HL-60 (cell line): ENCODE data around the gene AHCTF1.
"Not testable (repeated sequence)": the region's sequence is repeated elsewhere in the genome, so short reads cannot be mapped to it uniquely, and the experiment has no call there.

Experiments used
- DNase-seq, 2 experiments: peaks; one replicate each; pipeline ENCODE4 v3.0.0-alpha.2; 2010 to 2020; ENCODE audit warnings: low read depth in 1 of 2, low spot score in 1 of 2
- H3K27ac ChIP-seq: fragments of 250-450 bp; sonication (Bioruptor Pico); replicated peaks from 2 replicates; pipeline ENCODE4 v1.5.1; 2020; ENCODE audit warnings: mild to moderate bottlenecking, moderate library complexity
- H3K27me3 ChIP-seq: fragments of 250-450 bp; sonication (Bioruptor Pico); 2 replicates; pipeline ENCODE4 v1.5.1; 2021; ENCODE audit warnings: mild to moderate bottlenecking, moderate library complexity; ENCODE audit not compliant: insufficient read depth, poor library complexity, severe bottlenecking
- H3K4me3 ChIP-seq: replicated peaks from 2 replicates; pipeline ENCODE4 v1.5.1; 2011; ENCODE audit warnings: mild to moderate bottlenecking, control low read depth, low read length; ENCODE audit not compliant: insufficient read depth
- GABPA ChIP-seq: IDR thresholded peaks from 2 replicates; pipeline ENCODE4 v1.6.1; 2012; ENCODE audit warnings: low read depth
- POLR2AphosphoS5 ChIP-seq: IDR thresholded peaks from 2 replicates; pipeline ENCODE4 v1.6.1; 2012; ENCODE audit warnings: low read depth
- SPI1 ChIP-seq: IDR thresholded peaks from 2 replicates; pipeline ENCODE4 v1.6.1; 2012; ENCODE audit warnings: low read depth, mild to moderate bottlenecking, borderline replicate concordance
- TF ChIP-seq, protein P1 (sequence below): IDR thresholded peaks from one replicate; pipeline ENCODE4 v1.5.1; 2011; ENCODE audit warnings: low read length, control low read depth, inconsistent platforms; ENCODE audit not compliant: insufficient read depth
- TF ChIP-seq, protein P2 (sequence below): IDR thresholded peaks from 2 replicates; pipeline ENCODE4 v1.6.1; 2012; ENCODE audit warnings: low read depth; ENCODE audit not compliant: insufficient replicate concordance

AHCTF1 gene

DNA sequence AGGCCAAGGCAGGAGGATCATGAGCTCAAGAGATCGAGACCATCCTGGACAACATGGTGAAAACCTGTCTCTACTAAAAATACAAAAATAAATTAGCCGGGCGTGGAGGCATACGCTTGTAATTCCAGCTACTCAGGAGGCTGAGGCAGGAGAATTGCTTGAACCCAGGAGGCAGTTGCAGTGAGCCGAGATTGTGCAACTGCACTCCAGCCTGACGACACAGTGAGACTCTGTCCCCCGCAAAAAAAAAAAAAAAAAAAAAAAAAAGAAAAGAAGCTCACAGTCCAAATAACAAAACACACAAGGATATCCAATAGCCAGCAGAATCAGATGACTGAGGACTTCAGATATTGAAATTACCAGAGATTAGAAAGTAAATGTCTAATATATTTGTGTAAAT, 11.8 kb downstream of the AHCTF1 start:
- Histone ChIP-seq H3K4me3 (no peak overlapping the region), H3K27me3 (no peaks in the 10 kb centered on the region), H3K27ac (no peak overlapping the region)
- no peak for DNase-seq
- TF ChIP-seq POLR2AphosphoS5 (no peak), SPI1 (no peak), GABPA (no peak)
- TF ChIP-seq, protein P1, sequence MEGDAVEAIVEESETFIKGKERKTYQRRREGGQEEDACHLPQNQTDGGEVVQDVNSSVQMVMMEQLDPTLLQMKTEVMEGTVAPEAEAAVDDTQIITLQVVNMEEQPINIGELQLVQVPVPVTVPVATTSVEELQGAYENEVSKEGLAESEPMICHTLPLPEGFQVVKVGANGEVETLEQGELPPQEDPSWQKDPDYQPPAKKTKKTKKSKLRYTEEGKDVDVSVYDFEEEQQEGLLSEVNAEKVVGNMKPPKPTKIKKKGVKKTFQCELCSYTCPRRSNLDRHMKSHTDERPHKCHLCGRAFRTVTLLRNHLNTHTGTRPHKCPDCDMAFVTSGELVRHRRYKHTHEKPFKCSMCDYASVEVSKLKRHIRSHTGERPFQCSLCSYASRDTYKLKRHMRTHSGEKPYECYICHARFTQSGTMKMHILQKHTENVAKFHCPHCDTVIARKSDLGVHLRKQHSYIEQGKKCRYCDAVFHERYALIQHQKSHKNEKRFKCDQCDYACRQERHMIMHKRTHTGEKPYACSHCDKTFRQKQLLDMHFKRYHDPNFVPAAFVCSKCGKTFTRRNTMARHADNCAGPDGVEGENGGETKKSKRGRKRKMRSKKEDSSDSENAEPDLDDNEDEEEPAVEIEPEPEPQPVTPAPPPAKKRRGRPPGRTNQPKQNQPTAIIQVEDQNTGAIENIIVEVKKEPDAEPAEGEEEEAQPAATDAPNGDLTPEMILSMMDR = no peak
- TF ChIP-seq, protein P2, sequence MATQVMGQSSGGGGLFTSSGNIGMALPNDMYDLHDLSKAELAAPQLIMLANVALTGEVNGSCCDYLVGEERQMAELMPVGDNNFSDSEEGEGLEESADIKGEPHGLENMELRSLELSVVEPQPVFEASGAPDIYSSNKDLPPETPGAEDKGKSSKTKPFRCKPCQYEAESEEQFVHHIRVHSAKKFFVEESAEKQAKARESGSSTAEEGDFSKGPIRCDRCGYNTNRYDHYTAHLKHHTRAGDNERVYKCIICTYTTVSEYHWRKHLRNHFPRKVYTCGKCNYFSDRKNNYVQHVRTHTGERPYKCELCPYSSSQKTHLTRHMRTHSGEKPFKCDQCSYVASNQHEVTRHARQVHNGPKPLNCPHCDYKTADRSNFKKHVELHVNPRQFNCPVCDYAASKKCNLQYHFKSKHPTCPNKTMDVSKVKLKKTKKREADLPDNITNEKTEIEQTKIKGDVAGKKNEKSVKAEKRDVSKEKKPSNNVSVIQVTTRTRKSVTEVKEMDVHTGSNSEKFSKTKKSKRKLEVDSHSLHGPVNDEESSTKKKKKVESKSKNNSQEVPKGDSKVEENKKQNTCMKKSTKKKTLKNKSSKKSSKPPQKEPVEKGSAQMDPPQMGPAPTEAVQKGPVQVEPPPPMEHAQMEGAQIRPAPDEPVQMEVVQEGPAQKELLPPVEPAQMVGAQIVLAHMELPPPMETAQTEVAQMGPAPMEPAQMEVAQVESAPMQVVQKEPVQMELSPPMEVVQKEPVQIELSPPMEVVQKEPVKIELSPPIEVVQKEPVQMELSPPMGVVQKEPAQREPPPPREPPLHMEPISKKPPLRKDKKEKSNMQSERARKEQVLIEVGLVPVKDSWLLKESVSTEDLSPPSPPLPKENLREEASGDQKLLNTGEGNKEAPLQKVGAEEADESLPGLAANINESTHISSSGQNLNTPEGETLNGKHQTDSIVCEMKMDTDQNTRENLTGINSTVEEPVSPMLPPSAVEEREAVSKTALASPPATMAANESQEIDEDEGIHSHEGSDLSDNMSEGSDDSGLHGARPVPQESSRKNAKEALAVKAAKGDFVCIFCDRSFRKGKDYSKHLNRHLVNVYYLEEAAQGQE = no peak

DNA sequence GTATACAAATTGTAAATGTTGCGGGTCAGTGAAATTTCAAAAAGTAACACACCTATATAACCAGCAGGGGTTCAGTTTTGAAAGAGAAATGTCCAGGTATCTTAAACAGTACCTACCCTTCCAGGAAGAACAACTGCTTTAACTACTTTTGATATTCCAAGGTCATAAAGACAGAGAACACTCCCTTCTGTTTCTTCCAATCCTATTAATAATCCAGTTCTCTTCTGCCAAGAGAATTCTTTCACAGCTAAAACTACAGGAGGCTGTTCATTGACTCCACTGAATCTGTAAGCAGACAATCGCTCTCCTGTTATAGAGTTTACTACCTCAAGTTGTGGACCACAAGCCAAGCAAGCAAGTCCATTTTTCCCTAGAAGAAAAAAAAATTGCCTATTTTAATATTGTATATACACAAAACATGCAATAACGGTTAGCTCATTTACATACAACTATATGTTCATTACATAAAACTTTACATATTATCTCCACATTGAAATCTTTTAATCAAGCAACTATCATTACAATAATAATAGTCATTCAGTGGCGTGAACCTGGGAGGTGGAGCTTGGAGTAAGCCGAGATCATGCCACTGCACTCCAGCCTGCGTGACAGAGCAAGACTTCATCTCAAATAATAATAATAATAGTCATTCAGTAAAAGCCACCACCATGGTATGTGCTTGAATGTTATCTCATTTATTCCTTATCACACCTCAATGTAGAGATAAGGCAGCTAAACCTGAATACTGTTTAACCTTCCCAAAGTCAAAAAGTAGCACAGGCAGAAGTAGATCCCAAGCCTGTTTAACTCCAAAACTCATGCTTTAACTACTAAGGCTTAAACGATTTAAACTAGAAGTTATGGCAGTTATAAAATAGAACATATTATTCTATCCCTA, 15.5 kb downstream of the AHCTF1 start:
- not testable (repeated sequence) for DNase-seq, H3K27ac ChIP-seq, H3K27me3 ChIP-seq, H3K4me3 ChIP-seq

DNA sequence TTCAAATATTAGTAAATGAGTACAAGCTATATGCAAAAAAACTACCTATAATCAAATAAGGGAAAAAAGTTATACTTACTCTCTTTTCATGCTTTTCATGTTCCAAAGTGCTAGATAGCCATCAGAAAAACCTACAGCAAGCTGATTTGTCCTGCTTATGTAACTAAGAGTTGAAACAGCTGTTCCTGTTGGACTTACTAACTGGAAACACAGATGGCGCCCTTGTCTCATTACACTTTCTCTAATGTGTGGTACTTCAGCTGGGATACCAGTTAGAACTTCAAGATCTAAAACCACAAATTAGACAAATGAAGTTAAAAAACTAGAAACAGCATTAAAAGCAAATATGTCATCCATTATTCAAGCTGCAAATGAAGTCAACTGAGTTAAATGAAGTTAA, 24.3 kb downstream of the AHCTF1 start:
- Histone ChIP-seq H3K27me3 (no peaks in the 10 kb centered on the region), H3K4me3 (no peak overlapping the region), H3K27ac (no peak overlapping the region)
- TF ChIP-seq, protein P1 = no peak
- no peak for TF ChIP-seq SPI1
- TF ChIP-seq, protein P2 = no peak
- no peak for TF ChIP-seq POLR2AphosphoS5
- no peak for TF ChIP-seq GABPA
- peak; percentile 28 to 49 for DNase-seq

DNA sequence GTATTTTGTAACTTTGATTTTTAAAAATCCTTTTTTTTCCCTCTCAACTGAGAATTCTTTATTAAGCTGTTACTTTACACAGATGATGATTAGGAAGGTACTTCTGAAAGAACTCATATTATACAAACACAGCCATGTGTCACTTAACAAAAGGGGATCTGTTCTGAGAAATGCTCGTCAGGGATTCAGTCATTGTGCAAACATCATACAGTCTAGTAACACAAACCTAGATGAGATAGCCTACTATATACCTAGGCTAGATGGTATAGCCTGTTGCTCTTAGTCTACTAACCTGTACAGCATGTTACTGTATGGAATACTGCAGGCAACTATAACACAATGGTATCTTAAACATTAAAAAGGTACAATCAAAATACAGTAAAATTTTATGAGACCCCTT, 24.9 kb downstream of the AHCTF1 start:
- no peak for TF ChIP-seq GABPA
- TF ChIP-seq, protein P2 = no peak
- TF ChIP-seq SPI1 = no peak
- no peak for TF ChIP-seq POLR2AphosphoS5
- TF ChIP-seq, protein P1 = no peak
- no peak overlapping the region for H3K4me3 ChIP-seq
- H3K27me3 ChIP-seq = no peaks in the 10 kb centered on the region
- no peak for DNase-seq
- H3K27ac ChIP-seq = no peak overlapping the region
